ENCODE data around the gene ASIC4. TPM values are rescaled to one million over a fixed set of nuclear protein-coding genes. Genes with fewer than 3 reads are reported as not detected.
A peak's percentile ranks its signal among the peaks of the same experiment; 100 is the strongest.

Gene ASIC4
- total RNA-seq, 1 experiment from 2014 or later: 0.11 TPM

DNA sequence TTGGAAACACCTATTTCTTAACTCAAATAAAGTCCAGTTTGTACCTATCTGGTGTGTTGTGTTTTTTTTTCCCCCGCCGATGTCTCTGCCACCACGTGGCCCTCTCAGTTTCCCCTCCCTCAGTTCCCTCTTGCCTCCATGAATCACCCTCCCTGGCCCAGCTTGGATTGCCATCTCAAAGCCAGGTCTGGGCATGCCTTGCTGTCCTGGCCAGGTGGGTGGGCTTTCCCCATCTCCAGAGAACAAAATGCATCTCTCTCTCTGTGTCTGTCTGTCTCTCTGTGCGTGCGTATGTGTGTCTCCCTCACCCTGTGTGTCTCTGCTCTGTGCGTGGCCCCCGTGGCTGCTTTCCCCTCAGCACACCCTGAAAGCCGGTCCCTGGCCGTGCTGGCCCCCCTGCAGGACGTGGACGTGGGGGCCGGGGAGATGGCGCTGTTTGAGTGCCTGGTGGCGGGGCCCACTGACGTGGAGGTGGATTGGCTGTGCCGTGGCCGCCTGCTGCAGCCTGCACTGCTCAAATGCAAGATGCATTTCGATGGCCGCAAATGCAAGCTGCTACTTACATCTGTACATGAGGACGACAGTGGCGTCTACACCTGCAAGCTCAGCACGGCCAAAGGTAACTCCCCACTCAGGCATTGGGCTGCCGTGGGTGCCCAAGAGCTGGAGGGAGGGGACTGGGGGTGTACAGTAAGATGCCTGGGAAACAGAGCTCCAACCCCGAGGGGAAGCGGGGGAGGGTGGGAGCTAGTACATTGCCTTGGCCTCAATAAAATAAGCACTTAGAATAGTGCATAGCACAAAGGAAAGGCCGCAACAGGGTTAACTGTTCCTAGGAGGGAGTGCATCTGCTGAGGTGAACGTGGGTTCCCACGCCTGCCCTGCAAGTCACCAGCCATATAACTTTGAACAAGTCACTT is 47.2 kb upstream of the ASIC4 start:
- DNase-seq (no peak), ATAC-seq (no peak)

DNA sequence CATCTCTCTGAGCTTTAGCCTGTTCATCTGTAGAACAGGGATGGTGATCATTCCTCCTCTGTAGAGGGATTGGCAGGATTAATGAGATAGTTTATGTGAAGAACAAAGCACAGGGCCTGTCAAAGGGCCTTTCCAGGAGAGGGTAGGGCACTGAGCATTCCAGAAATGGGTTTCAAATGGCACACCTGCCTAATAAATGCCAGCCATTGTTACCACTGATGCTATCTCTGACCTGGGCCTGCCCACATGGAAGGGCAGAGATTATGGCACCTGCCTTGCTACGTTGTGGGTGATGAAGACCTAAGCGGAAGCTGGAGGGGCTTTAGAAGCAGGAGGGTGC is 46.6 kb upstream of the ASIC4 start:
- H3F3A ChIP-seq (ENCODE audit: low read length, unreplicated experiment): no peaks in the 10 kb centered on the region
- no peak overlapping the region for H3K4me3 ChIP-seq (ENCODE audit: low read length)
- H4K20me1 ChIP-seq (ENCODE audit: low read length): no peaks in the 10 kb centered on the region
- H2AFZ ChIP-seq (ENCODE audit: low read length): no peak overlapping the region
- no peaks in the 10 kb centered on the region for H3K9me2 ChIP-seq (replicated peaks; ENCODE audit: low read length)
- ChIA-PET POLR2A (ENCODE audit: unreplicated experiment) (interaction anchor here (0.6 kb wide), 1 partner anchor 42 kb away, joined by 3 read pairs; no protein-coding TSS in a partner anchor), CTCF (no interaction called here)
- TF ChIP-seq EZH2phosphoT487 (IDR thresholded peaks at IDR 0.05; ENCODE audit: borderline replicate concordance, low read length) (no peak), EZH2 (IDR thresholded peaks at IDR 0.05; ENCODE audit: low read length, unreplicated experiment) (no peak)
- TF ChIP-seq, protein P1, sequence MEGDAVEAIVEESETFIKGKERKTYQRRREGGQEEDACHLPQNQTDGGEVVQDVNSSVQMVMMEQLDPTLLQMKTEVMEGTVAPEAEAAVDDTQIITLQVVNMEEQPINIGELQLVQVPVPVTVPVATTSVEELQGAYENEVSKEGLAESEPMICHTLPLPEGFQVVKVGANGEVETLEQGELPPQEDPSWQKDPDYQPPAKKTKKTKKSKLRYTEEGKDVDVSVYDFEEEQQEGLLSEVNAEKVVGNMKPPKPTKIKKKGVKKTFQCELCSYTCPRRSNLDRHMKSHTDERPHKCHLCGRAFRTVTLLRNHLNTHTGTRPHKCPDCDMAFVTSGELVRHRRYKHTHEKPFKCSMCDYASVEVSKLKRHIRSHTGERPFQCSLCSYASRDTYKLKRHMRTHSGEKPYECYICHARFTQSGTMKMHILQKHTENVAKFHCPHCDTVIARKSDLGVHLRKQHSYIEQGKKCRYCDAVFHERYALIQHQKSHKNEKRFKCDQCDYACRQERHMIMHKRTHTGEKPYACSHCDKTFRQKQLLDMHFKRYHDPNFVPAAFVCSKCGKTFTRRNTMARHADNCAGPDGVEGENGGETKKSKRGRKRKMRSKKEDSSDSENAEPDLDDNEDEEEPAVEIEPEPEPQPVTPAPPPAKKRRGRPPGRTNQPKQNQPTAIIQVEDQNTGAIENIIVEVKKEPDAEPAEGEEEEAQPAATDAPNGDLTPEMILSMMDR (conservative IDR thresholded peaks at IDR 0.05; ENCODE audit: low read depth, low read length): no peak
- H3K4me2 ChIP-seq (ENCODE audit: low read length): no peak overlapping the region
- DNase-seq: no peak
- no peak overlapping the region for H3K9ac ChIP-seq (ENCODE audit: low read length)
- H3K4me1 ChIP-seq (ENCODE audit: insufficient read depth, low read length): peaks cover 15% of the 10 kb centered on the region; the same call in 1 of the 2 replicates
- peak; percentile 60 for ATAC-seq
- intact Hi-C loops (cut with micrococcal nuclease): no loop called here
- H3K9me3 ChIP-seq (ENCODE audit: low read length): no peaks in the 10 kb centered on the region
- H3K79me2 ChIP-seq (ENCODE audit: low read length): no peaks in the 10 kb centered on the region
- no TSS peak for BruUV-seq (replicated peaks)
- H3K27me3 ChIP-seq (ENCODE audit: low read length): no peaks in the 10 kb centered on the region
- H3K27ac ChIP-seq (ENCODE audit: low read length): no peak overlapping the region
- peaks cover 3% of the 10 kb centered on the region; the same call in 1 of the 2 replicates for H3K36me3 ChIP-seq (ENCODE audit: low read depth, low read length)

More for the DNA sequence above, 47.2 kb upstream of the ASIC4 start:
- Histone ChIP-seq H3K27ac (ENCODE audit: low read length) (no peak overlapping the region), H3F3A (ENCODE audit: low read length, unreplicated experiment) (no peaks in the 10 kb centered on the region), H3K79me2 (ENCODE audit: low read length) (no peaks in the 10 kb centered on the region), H3K9me3 (ENCODE audit: low read length) (no peaks in the 10 kb centered on the region), H3K36me3 (ENCODE audit: low read depth, low read length) (peaks cover 3% of the 10 kb centered on the region; the same call in 1 of the 2 replicates), H3K4me2 (ENCODE audit: low read length) (no peak overlapping the region), H3K4me3 (ENCODE audit: low read length) (no peak overlapping the region), H3K9ac (ENCODE audit: low read length) (no peak overlapping the region), H3K27me3 (ENCODE audit: low read length) (no peaks in the 10 kb centered on the region), H3K9me2 (replicated peaks; ENCODE audit: low read length) (no peaks in the 10 kb centered on the region), H4K20me1 (ENCODE audit: low read length) (no peaks in the 10 kb centered on the region), H2AFZ (ENCODE audit: low read length) (no peak overlapping the region), H3K4me1 (ENCODE audit: insufficient read depth, low read length) (peaks cover 15% of the 10 kb centered on the region; the same call in 1 of the 2 replicates)
- POLR2A ChIA-PET (ENCODE audit: unreplicated experiment): interaction anchor here (0.6 kb wide), 2 partner anchors 43 to 58 kb away, joined by 3 to 4 read pairs; no protein-coding TSS in a partner anchor
- BruUV-seq (replicated peaks): no TSS peak
- no peak for TF ChIP-seq EZH2phosphoT487 (IDR thresholded peaks at IDR 0.05; ENCODE audit: borderline replicate concordance, low read length)
- no peak for TF ChIP-seq EZH2 (IDR thresholded peaks at IDR 0.05; ENCODE audit: low read length, unreplicated experiment)
- TF ChIP-seq, protein P1 (conservative IDR thresholded peaks at IDR 0.05; ENCODE audit: low read depth, low read length): no peak
- intact Hi-C loops (cut with micrococcal nuclease): no loop called here
- CTCF ChIA-PET: no interaction called here

Measured in PC-3 (cell line).